Endothelial cell (in vitro differentiated cells): ENCODE measurements around the gene TTLL5. TPM values are rescaled to one million over a fixed set of nuclear protein-coding genes. Genes with fewer than 3 reads are reported as not detected.

Experiments used
- DNase-seq: peaks from one replicate; pipeline ENCODE4 v3.0.0; 2021; ENCODE audit warnings: low spot score
- H3K27ac Mint-ChIP-seq: one replicate; pipeline ENCODE4 v1.8.0; 2021; ENCODE audit warnings: mixed read lengths, inconsistent platforms; ENCODE audit not compliant: unreplicated experiment
- H3K27me3 Mint-ChIP-seq: one replicate; pipeline ENCODE4 v1.8.0; 2021; ENCODE audit warnings: mild to moderate bottlenecking, moderate library complexity, mixed read lengths, inconsistent platforms; ENCODE audit not compliant: unreplicated experiment
- H3K36me3 Mint-ChIP-seq: one replicate; pipeline ENCODE4 v1.8.0; 2021; ENCODE audit warnings: mild to moderate bottlenecking, low read depth, mixed read lengths, inconsistent platforms; ENCODE audit not compliant: unreplicated experiment
- H3K4me1 Mint-ChIP-seq: one replicate; pipeline ENCODE4 v1.8.0; 2021; ENCODE audit warnings: mild to moderate bottlenecking, mixed read lengths, inconsistent platforms; ENCODE audit not compliant: unreplicated experiment
- H3K4me3 Mint-ChIP-seq: one replicate; pipeline ENCODE4 v1.8.0; 2021; ENCODE audit warnings: mild to moderate bottlenecking, mixed read lengths, inconsistent platforms; ENCODE audit not compliant: unreplicated experiment
- H3K9me3 Mint-ChIP-seq: one replicate; pipeline ENCODE4 v1.8.0; 2021; ENCODE audit warnings: mixed read lengths, inconsistent platforms; ENCODE audit not compliant: unreplicated experiment
- CTCF ChIP-seq: fragments of 200-600 bp; sonication (generic); IDR thresholded peaks from one replicate; pipeline ENCODE4 v1.5.0; 2021; ENCODE audit warnings: antibody characterized with exemption; ENCODE audit not compliant: unreplicated experiment
- total RNA-seq: library from RNA; stranded (reverse); fragmentation: NEBNext Ultra II Directional; extraction: Animal tissue kit (Norgen Biotek cat#: 25700); gene quantifications from one replicate; pipeline ENCODE4 v1.2.1, GENCODE V29; 2021; ENCODE audit not compliant: unreplicated experiment

The TTLL5 gene
- total RNA-seq, 1 donor from 2014 or later, result 62.8 TPM

- DNase-seq, result no peak
- peaks cover 5% of the 10 kb centered on the region for H3K4me1 Mint-ChIP-seq
- no peak overlapping the region for H3K27ac Mint-ChIP-seq
- H3K4me3 Mint-ChIP-seq, result no peak overlapping the region
- no peaks in the 10 kb centered on the region for H3K27me3 Mint-ChIP-seq
- no peaks in the 10 kb centered on the region for H3K9me3 Mint-ChIP-seq
- H3K36me3 Mint-ChIP-seq, result peaks cover 12% of the 10 kb centered on the region
- no peak for TF ChIP-seq CTCF
Observed at GRCh38 chr14:75995372-75996041, 334.5 kb downstream of the TTLL5 start.

- H3K27me3 Mint-ChIP-seq, result no peaks in the 10 kb centered on the region
- DNase-seq, result no peak
- H3K27ac Mint-ChIP-seq, result no peak overlapping the region
- H3K36me3 Mint-ChIP-seq, result peaks cover 20% of the 10 kb centered on the region
- H3K4me1 Mint-ChIP-seq, result peaks cover 5% of the 10 kb centered on the region
- no peak for TF ChIP-seq CTCF
- H3K4me3 Mint-ChIP-seq, result no peak overlapping the region
- no peaks in the 10 kb centered on the region for H3K9me3 Mint-ChIP-seq
Observed at GRCh38 chr14:75996488-75996887, 335.4 kb downstream of the TTLL5 start.

GRCh38 chr14:75999511-76000190, 338.6 kb downstream of the TTLL5 start:
- Mint-ChIP-seq H3K27ac (no peak overlapping the region), H3K4me3 (no peak overlapping the region), H3K4me1 (no peaks in the 10 kb centered on the region), H3K27me3 (no peaks in the 10 kb centered on the region), H3K36me3 (peaks cover 31% of the 10 kb centered on the region), H3K9me3 (no peaks in the 10 kb centered on the region)
- no peak for DNase-seq
- TF ChIP-seq CTCF, result no peak

- Mint-ChIP-seq H3K27ac (no peak overlapping the region), H3K4me3 (no peak overlapping the region), H3K4me1 (no peaks in the 10 kb centered on the region), H3K27me3 (peaks cover 1% of the 10 kb centered on the region), H3K36me3 (peaks cover 44% of the 10 kb centered on the region), H3K9me3 (no peaks in the 10 kb centered on the region)
- no peak for DNase-seq
- no peak for TF ChIP-seq CTCF
Observed at GRCh38 chr14:76002383-76002782, 341.3 kb downstream of the TTLL5 start.

Other genes with a start within 250 kb of the TTLL5 start
- 5.1 TPM for gene JDP2, start 233.2 kb upstream of the TTLL5 start, total RNA-seq
- not detected for gene BATF, start 138.8 kb upstream of the TTLL5 start, total RNA-seq
- 50.6 TPM for gene FLVCR2, start 82.6 kb upstream of the TTLL5 start, total RNA-seq
- gene ERG28, start 370 bp upstream of the TTLL5 start, total RNA-seq, result 35.0 TPM